CD4-positive, alpha-beta T cell treated with Interleukin-21 for 1 hour (primary cell): ENCODE measurements around the gene PRKN.
"Not testable (repeated sequence)": the region's sequence is repeated elsewhere in the genome, so short reads cannot be mapped to it uniquely, and the experiment has no call there.

Experiments used
- DNase-seq: peaks from one replicate; pipeline ENCODE4 v3.0.0-alpha.2; 2020

Gene PRKN

DNA sequence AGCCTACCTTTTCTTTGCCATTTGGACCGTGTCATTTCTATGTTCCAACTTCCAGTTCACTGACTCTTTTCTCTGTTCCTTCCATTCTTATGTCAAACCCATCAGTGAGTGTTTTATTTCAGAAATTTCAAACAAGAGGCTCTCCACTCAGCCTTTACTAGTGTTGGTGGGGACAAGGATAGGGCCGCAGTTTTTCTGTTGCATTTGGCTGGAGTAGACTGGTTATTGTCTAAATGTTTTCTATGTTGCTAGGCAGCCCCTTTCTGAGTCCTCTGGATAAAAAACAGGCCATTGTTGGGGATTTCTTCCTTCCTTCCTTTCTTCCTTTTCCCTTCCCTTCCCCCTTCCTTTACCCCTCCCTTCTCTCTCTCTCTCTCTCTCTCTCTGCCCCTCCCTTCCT, 288.6 kb downstream of the PRKN start:
- no peak for DNase-seq

DNA sequence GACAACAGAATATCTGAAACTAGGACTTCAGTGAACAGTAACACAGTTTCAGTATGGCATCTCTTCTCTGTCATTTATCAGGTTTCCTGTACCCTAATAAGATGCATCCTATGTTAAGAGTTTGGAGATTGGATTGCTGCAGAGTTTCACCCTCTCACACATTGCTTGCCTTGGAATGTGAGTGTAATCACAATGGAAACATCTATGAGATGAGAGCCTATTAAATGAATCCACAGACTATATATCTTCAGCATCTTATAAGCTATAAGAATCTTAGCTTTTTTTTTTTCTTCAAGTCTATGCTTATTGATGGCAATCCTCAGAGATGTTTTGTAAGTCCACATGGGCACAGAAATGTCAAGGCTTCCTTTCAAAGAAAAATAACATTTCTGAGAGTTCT, 292.5 kb downstream of the PRKN start:
- no peak for DNase-seq

DNA sequence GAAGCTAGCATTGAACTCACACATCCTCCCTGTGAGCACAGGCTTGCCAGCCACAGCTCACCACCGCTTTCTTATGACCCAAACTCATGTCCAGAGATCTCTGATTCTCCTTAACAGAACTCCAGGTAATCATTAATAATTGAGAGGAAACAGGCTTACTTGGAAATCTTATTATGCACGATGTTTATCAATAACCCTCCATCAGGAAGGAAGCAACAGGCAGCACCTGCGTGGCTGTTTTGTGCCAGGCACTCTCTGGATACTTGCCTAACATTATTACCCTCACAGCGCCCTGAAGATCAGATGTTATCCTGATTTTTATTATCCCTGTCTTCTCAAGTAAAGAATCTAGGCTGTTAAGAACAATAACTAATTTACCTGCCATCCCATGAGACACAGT, 306.6 kb downstream of the PRKN start:
- no peak for DNase-seq

DNA sequence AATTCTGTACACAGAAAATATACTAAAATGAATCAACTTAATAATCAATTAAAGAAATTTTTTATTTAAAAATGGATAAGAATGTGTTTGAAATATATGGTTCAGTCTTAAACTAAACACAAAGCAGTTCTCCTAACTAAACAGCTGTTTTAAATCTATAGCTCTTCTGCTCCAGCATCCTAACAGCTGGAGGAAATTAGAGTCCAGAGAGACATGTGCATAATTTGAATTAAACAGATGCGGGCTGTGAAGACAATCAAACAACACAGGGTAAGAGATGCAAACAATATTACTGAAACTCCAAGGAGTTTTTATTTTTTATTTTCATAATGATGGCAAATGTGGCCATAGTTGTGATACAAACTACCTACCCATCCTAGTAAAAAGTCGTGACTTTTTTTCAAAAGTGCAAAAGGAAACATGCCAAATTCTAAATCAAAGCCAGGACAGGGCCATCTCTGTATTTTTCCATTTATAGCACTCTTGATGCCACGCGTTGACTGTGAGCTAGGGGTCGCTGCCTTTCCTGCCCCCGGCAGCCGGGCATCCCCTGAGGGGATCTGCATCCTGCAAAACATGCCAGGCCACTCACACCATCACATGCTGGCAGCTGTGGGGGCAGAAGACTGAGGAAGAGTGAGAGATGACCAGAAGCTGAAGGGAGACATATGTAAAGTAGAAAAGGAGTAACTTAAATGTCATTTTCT, 310.6 kb downstream of the PRKN start:
- DNase-seq, result no peak

DNA sequence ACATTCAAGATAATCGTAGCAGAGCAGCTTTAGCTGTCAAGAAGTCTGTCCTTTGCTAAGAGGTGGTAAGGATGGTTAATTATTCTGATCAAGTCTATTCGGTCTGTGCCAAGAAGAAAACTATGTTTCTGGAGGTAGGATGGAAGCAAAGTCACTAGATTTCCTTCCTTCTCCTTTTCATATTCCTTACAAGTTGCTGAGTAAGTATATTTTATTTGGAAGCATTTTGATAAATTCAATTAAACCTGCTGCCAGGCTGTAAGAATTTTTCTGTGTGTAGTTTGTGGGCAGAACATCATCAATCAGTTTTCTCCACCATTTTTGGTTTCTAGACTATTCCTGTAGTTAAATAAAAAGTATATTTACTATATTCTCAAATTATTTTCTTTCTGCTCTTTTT, 311.3 kb downstream of the PRKN start:
- DNase-seq, result no peak

DNA sequence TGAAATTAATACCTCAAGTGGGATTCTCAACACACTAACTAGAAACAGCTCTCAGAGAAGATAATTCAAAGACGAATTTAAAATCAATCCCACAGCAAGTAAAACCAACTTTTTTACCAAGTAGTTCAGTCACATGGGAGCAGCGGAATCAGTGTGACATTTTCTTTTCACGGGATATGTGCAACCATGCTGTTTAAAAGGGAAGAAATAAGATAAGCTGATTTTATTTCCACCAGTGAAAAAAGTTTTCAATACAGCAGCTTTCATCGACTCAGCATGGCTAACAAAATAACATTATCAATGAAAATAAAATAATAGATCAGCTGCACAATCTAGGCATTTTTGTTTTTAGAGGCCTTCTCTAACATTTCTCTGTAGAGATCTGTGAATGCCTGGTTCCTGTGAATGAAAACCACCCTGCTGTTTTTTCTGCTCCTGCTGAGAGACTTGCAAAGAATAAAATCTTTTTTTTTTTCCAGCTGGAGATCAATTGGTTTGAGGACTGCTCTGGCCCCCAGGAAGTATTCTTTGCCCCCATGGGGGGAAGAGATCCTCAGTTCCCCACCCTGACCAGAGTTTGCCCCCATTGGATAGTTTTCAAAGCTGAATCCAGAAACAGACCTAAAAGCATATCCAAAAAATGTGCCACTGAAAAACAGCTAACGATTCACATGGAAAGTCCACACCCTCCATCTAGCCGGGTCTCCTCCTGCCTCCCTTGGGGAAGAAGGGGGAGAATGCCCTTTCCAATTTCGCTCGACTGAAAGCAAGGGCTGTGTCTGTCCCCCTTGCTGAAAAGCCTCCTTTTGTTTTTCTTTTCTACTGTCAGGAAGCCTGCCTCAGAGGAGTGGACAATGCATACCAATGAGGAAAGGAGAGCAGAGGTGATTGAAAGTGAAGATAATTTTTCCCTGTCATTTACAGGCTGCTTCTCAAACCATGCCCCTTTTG, 317.6 kb downstream of the PRKN start:
- DNase-seq, result no peak

DNA sequence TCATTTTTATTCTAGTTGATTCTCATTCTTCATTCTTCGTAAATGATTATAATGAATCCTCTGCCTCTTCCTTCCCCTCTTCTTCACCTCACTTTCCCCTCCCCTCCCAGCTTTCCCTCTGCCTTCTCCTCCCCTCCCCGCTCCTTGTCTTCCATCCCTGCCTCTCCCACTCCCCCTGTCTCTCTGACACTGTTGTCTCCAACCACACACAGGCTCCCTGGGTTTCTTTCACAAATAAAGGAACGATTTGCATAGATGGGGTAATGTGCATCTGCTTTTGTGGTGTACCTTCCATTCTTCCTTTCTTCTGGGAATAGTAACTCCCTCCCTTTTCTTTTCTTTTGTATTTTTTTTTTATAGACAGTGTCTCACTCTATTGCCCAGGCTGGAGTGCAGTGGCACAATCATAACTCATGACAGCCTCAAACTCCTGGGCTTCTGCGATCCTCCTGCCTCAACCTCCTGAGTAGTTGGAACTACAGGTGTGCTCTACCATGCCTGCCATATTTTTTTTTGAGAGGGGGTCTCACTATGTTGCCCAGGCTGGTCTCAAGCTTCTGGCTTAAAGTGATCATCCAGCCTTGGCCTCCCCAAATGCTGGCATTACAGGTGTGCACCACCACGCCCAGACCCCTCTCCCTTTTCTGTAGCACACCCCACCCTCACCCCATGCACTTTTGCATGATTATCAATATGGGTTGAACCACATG, 318.6 kb downstream of the PRKN start:
- DNase-seq, result no peak

DNA sequence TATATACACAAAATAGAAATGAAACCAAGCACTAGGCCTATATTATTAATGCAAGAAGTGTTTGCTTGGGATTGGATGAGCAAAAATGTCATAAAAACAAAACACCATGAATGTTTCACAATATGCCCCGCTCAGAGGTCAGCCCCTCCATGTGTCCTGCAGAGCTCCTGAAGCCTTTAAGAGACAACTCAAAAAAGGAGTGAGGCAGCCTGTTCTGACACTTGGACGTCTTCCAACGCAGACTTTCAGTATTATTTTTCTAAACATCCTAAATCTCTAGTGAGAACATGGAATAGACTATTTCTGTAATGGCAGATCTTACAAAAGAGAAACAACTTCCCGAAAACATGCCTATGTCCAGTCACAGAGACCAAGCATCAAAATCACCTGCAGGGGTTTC, 322.6 kb downstream of the PRKN start:
- no peak for DNase-seq

DNA sequence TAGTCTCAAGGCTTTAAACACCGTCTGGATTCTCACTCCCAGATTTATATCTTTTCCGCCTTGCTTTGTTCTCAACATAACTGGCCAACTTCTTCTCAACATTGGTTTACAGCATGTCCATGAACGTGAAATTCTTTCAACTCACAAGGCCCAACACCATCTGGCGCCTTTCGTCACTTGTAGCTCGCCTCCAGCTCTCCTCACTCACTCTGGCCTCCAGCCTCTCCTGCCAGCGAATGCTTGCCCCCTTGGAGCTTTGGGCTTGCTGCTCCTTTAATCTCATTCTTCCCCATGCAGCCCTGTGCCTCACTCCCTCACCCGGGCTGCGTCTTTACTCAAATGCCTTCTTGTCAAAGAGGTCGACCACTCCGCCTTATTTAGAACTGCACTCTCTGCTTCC, 324.5 kb downstream of the PRKN start:
- DNase-seq, result no peak

DNA sequence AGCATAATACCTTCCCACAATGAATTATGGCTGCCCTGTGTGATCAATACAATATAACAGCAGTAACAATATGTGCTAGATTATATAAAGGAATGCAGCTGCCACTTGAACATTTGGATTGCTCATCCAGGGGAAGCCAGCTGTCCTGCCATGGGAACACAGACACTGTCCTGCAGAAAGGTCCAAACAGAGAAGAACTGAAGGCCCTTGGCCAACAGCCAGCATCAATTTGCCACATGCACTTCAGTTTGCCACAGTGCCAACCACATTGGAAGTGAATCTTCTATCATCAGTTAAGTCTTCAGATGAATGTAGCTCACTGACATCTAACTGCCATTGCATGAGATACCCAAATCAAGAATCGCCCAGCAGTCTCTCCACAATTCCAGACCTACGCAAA, 332.4 kb downstream of the PRKN start:
- no peak for DNase-seq

DNA sequence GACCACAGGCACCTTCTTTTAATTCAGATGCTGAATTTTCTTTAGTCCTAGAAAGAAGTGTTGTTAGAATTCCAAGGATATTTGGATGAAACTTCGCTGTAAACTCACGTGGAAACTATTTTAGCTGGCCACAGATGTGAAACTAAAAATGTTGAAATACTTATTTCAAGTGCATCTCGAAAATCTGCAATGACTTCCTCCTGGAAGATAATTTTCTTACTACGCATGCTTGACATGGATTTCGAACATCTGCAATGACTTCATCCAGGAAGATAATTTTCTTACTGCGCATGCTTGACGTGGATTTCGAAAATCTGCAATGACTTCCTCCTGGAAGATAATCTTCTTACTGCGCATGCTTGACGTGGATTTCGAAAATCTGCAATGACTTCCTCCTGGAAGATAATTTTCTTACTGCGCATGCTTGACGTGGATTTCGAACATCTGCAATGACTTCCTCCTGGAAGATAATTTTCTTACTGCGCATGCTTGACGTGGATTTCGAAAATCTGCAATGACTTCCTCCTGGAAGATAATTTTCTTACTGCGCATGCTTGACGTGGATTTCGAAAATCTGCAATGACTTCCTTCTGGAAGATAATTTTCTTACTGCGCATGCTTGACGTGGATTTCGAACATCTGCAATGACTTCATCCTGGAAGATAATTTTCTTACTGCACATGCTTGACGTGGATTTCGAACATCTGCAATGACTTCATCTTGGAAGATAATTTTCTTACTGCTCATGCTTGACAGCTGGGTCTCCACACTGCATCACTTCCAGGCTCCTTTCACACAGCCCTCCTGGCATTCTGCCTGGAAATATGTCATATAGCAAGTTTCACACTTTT, 336.4 kb downstream of the PRKN start:
- DNase-seq, result not testable (repeated sequence)

DNA sequence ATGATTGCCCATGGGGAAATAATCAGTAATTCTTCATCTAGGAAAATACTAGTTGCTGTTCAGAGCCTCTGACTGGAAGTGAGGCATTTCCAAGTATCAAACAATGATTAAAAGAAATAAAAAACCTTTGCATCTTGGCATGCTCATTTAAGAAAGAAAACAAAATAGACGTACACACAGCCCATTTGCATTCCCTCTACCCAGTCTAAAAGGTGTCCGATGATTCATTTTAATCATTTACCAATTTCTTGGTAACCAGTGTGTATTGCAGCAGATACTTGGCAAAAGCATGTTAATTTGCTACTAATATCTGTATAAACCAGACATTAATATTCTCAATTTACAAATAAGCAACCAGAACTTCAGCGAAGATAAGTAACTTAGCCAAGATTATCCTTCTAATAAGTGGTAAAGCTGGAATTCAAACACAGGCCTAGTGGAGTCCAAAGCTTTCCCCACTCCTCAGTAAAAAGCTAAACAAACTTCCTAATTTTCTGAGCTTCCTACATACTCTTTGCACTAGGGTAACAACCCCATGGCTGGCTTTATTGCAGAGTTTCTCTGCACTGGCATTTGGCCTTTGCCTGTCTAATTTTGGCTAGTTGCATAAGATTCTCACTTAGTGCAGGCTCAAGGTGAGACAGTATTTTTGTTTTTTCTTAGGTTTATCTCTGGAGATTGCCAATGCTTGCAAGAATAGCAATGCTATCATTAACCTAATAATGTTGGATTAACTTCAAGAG, 338.1 kb downstream of the PRKN start:
- no peak for DNase-seq

DNA sequence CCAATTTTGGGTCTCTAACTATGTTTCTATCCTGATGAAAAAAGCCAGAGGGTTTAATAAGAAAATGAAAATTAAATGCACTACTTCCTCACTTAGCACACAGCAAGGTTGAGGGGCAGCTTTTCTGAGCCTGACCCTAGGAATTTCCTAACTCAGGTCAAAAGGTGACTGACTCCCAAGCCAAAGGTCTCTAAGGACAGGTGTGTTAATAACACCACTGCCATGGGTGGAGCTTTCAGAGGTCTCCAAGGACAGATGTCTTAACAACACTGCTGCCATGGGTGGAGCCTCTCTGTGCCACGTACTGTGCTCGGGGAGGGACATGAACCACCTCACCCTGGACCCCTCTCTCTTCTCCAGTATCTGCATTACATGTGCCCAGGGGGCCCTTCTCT, 339.2 kb downstream of the PRKN start:
- no peak for DNase-seq

DNA sequence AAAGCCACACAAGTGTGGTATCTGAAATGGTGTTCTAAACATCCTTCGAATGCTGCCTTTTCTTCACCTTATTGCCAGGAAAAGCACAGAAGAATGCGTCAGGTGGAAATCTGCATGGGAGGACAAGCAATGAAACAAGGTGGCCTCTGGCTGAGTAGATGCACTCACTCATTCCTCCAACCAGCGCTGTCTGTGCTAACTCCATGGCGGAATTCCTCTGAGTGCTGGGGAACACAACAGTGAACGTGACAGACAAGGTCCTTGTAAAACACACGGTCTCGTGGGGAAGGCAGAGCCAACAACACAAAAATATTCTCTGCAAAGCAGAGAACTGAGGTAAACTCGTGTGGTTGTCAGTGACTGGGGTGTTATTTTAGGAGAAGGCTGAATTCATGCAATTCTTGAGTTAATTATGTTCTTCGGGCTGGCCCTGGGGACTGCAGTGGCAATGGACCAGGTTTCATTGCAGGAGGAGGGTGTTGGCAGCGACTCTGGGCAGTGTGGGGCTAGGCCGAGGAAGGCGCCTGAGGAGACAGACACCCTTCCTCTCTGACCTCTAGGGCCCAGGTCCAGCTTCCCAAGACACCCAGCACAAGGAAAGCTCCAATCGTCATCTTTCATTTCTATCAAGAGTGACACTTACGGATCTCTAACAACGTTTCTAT, 339.7 kb downstream of the PRKN start:
- no peak for DNase-seq

DNA sequence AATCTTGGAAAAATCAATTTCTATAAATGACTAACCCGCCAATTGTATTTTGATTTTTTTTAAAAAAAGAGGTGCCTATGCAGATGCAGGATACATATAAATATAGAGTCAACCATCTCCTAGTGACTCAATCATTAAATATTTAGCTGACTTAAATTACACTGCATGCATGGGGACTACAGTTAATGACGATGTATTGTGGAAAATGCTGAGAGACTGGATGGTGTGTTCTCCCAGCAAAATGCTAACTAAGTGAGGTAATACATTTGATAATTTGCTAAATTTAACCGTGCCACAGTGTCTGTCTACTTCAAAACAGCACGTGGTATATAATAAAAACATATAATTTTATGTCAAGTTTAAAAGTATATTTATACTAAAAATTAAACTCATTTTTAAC, 341.6 kb downstream of the PRKN start:
- DNase-seq, result no peak

DNA sequence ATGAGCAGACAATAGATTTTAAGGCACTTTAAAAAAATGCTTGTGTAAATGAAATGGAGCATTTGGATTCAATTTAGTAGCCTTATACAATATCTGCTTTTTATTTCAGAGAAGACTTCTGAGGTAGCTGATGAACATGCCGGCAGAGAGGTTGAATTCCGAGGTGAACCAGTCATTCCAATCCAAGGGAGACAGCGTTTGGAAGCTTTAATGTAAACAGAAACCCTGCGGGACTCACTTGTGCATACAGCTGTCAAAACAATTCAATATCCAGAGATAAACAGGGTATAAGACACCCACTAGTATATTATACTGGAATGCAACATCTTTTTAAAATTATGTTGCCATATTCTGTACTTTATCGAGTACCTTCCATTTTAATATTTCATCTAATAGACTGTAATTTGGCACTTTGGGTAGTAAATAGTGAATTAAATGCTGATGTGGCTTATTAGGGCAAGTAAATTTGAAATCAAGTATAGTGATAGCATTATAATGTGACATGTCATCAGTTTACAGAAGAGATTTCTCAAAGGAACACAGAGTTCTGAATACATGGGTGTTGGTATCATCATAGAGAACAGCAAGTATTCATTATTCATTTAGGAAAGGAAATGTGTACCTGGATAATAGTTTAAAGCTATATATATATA, 347.7 kb downstream of the PRKN start:
- no peak for DNase-seq

DNA sequence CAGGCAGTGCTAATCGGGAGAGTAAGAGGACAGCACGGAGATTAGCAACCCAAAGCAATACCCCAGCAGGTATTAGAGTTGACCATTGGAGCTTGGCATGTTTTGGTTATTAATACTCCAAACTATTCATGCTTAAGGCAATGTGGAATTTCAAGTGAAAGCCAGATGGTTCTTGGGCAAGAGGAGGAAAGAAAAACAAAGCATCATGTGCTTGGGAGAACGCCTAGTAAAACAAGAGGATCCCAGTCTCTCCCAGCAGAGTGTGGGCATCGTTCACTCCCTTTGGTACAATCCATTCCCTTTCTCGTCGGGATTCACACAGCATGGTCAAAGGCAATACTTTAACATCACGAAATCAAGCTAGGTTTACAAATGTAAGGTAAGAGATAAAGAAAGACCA, 349.8 kb downstream of the PRKN start:
- no peak for DNase-seq

DNA sequence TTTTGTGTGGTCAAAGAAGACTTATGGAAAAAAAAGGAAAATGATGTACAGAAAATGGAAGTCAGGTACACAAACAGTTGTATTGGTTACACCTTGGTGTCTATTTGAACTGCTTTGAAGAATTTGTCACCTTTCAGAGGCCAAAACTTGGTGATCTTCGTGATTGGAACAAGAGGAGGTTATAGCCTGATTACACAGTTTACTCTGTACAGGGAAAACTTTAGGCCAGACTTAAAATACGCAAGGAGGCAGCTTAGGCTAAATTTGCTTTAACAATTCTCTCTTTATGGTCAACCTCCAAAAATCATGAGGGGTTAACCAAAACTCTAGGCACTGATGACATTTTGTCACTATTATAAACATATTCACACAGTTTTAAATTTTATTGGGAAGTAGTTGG, 353.7 kb downstream of the PRKN start:
- no peak for DNase-seq

DNA sequence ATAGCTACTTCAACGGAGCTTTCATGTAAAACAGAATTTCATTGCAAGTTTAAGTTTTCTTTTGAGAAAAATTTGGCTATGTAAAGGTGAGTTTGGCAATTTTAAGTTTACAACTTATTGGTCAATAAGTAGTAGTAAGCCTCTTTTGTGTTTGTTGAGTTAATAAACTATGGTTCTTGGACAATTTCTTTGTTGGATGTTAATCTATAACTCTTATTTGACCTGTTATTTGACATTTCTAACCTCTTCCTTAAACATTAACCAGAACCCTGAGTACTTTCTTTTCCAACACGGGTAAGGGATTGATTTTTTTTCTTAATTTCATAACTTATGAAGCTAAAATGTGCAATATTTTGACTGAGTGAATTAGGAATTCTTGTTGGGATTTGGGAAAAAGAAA, 354.4 kb downstream of the PRKN start:
- no peak for DNase-seq

DNA sequence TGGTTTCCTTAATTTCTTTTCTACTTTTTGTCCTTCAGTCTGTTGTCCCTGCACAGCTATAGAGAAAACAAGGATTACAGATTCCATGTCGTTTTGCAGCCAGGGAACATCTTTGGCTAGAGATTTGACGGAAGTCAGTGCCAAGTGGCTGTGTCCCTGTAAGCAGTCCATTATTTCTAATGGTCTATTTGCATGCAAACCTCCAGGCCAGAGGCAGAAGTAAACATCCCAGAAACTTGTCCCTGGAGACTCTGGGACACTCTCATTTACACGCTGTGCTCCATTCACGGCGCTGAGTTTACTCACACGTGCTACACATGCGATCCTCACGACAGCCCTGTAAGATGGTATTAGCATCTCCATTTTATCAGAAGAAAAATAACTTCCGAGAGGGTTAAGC, 355.5 kb downstream of the PRKN start:
- no peak for DNase-seq

DNA sequence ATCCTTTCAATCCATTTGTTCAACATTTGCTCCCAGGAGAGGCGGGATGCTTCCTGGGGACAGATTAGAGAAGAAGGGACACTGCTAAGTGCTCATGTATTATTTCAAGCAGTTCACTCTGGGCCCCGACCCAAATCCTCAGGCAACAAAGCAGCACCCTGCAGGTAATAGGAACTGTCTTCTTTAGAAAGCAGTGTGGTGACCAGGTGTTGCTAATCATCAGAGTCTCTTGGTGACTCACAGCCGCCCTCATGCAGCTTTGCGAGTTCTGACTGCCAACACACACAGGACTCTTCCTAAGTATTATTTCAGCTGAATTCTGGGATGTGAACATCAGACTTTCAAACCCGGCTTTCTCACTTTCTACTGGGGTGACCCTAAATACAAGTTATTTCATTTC, 356.4 kb downstream of the PRKN start:
- no peak for DNase-seq
